BJ (cell line): ENCODE measurements around the gene TNNT3. TPM values are rescaled to one million over a fixed set of nuclear protein-coding genes. Genes with fewer than 3 reads are reported as not detected.

Experiments used
- CTCF ChIA-PET: fragments of 350-600 bp; formaldehyde crosslinking; extraction: SDS; loops from one replicate; lab custom pipeline; 2021; ENCODE audit warnings: antibody characterized with exemption, inconsistent platforms; lab: Yijun Ruan, JAX
- POLR2A ChIA-PET: fragments of 300-600 bp; sonication (Branson Sonifier 250); formaldehyde crosslinking; extraction: SDS; loops from one replicate; lab custom pipeline; 2021; ENCODE audit warnings: antibody characterized with exemption; lab: Charles Lee
- DNase-seq: peaks from one replicate; pipeline ENCODE4 v3.0.0-alpha.2; 2011; ENCODE audit warnings: low read depth
- H3K27me3 ChIP-seq: 2 replicates; pipeline ENCODE4 v1.6.0; 2011; ENCODE audit warnings: low read length; ENCODE audit not compliant: control insufficient read depth, insufficient read depth
- H3K36me3 ChIP-seq: 2 replicates; pipeline ENCODE4 v1.5.1; 2011; ENCODE audit warnings: low read length; ENCODE audit not compliant: control insufficient read depth, insufficient read depth
- H3K4me3 ChIP-seq: 2 replicates; pipeline ENCODE4 v1.5.1; 2011; ENCODE audit warnings: low read depth, mild to moderate bottlenecking, control low read depth, low read length
- CTCF ChIP-seq: IDR thresholded peaks from 2 replicates; pipeline ENCODE4 v1.5.1; 2011; ENCODE audit warnings: low read depth, mild to moderate bottlenecking, control low read depth, inconsistent platforms, low read length, moderate library complexity; ENCODE audit not compliant: insufficient read depth
- polyA plus RNA-seq: library from polyadenylated mRNA; depleted of rRNA; stranded (reverse); fragments of >200 nt; gene quantifications from 2 replicates; pipeline ENCODE4 v1.2.3, GENCODE V29; 2011

TNNT3 gene
- polyA plus RNA-seq, 1 experiment, result not detected

- TF ChIP-seq CTCF, result no peak
- Histone ChIP-seq H3K36me3 (no peaks in the 10 kb centered on the region), H3K4me3 (no peak within 1 kb of the TSS), H3K27me3 (0 out of 2 replicates have a peak, but pooled peaks cover under 1% of the 10 kb centered on the region)
- DNase-seq, result no peak
- POLR2A ChIA-PET, result interaction anchor here (0.6 kb wide), 1 partner anchor 29 kb away, joined by 9 read pairs; no protein-coding TSS in a partner anchor
- CTCF ChIA-PET, result interaction anchor here (0.8 to 1.3 kb wide), 3 partner anchors 9 to 212 kb away, joined by 3 to 5 read pairs (median 3); no protein-coding TSS in a partner anchor
Observed at GRCh38 chr11:1891831-1892115, 27.7 kb upstream of the TNNT3 start, which contains the start of gene PRR33. TSS of gene PRR33 (minus strand) at chr11:1891895. CDS start at chr11:1890584, 1,311 bp downstream.

- peaks cover 3% of the 10 kb centered on the region; the same call in 1 of the 2 replicates for H3K27me3 ChIP-seq
- CTCF ChIA-PET, result interaction anchor here (0.8 to 1.3 kb wide), 3 partner anchors 10 to 213 kb away, joined by 3 to 5 read pairs (median 3); no protein-coding TSS in a partner anchor
- no peak for DNase-seq
- no peaks in the 10 kb centered on the region for H3K36me3 ChIP-seq
- no peak overlapping the region for H3K4me3 ChIP-seq
- TF ChIP-seq CTCF, result no peak
- POLR2A ChIA-PET, result interaction anchor here (0.6 kb wide), 1 partner anchor 29 kb away, joined by 9 read pairs; no protein-coding TSS in a partner anchor
Observed at GRCh38 chr11:1892116-1892515, 27.4 kb upstream of the TNNT3 start.

GRCh38 chr11:1892558-1892957, 26.9 kb upstream of the TNNT3 start:
- no peak for TF ChIP-seq CTCF
- ChIA-PET CTCF (interaction anchor here (0.8 kb wide), 1 partner anchor 38 kb away, joined by 3 read pairs; no protein-coding TSS in a partner anchor), POLR2A (interaction anchor here (0.6 kb wide), 1 partner anchor 28 kb away, joined by 9 read pairs; no protein-coding TSS in a partner anchor)
- H3K4me3 ChIP-seq, result no peak overlapping the region
- peaks cover 4% of the 10 kb centered on the region for H3K27me3 ChIP-seq
- no peak for DNase-seq
- no peaks in the 10 kb centered on the region for H3K36me3 ChIP-seq

- ChIA-PET POLR2A (no interaction called here), CTCF (no interaction called here)
- no peak for TF ChIP-seq CTCF
Observed at GRCh38 chr11:1893581-1894359, 25.7 kb upstream of the TNNT3 start.

GRCh38 chr11:1894759-1895158, 24.7 kb upstream of the TNNT3 start:
- CTCF ChIA-PET, result interaction anchor here (1.0 kb wide), 1 partner anchor 10 kb away, joined by 3 read pairs; no protein-coding TSS in a partner anchor

More at GRCh38 chr11:1893581-1894359, 25.7 kb upstream of the TNNT3 start:
- peaks cover 8% of the 10 kb centered on the region for H3K27me3 ChIP-seq
- DNase-seq, result no peak
- no peaks in the 10 kb centered on the region for H3K36me3 ChIP-seq
- no peak overlapping the region for H3K4me3 ChIP-seq

More at GRCh38 chr11:1894759-1895158, 24.7 kb upstream of the TNNT3 start:
- Histone ChIP-seq H3K4me3 (no peak overlapping the region), H3K27me3 (peaks cover 8% of the 10 kb centered on the region), H3K36me3 (no peaks in the 10 kb centered on the region)
- no peak for DNase-seq
- POLR2A ChIA-PET, result no interaction called here
- no peak for TF ChIP-seq CTCF
